Lower leg skin (tissue), 4 donors: Measurements from ENCODE around the gene RASGRP2. TPM values are rescaled to one million over a fixed set of nuclear protein-coding genes. Genes with fewer than 3 reads are reported as not detected.

Experiments used
- DNase-seq, 2 donors: peaks; one replicate each; pipeline ENCODE4 v3.0.0-alpha.2; 2019; ENCODE audit warnings: low spot score in 2 of 2
- H3K4me3 ChIP-seq: fragments of 200-600 bp; sonication (generic); 2 replicates; pipeline ENCODE4 v1.5.1; 2017; ENCODE audit warnings: mild to moderate bottlenecking, low read depth; ENCODE audit not compliant: poor library complexity, severe bottlenecking
- CTCF ChIP-seq, 3 donors: fragments of 450-650 bp; IDR thresholded peaks; one replicate each; pipeline ENCODE4 v1.5.1; 2016; ENCODE audit warnings: antibody characterized with exemption in 3 of 3, mild to moderate bottlenecking in 3 of 3, moderate library complexity in 2 of 3
- POLR2A ChIP-seq, 2 donors: fragments of 450-650 bp; IDR thresholded peaks; one replicate each; pipeline ENCODE4 v1.6.1; 2016 to 2017; ENCODE audit warnings: antibody characterized with exemption in 2 of 2, mild to moderate bottlenecking in 1 of 2, moderate library complexity in 1 of 2
- whole genome bisulfite sequencing, 2 donors: methylation state at CpG; one replicate each; pipeline ENCODE4 v1.1.5; 2018; 5-methylcytosine and 5-hydroxymethylcytosine counted together
- intact Hi-C: fragments of 100-400 bp; cut with DNase I; formaldehyde crosslinking; loops from one replicate; pipeline ENCODE4 v1.15.0; 2023; ENCODE audit warnings: low total_unique reads
- total RNA-seq, 4 donors: library from RNA; depleted of rRNA; stranded (reverse); fragments of >200 nt; gene quantifications; one replicate each; pipeline ENCODE4 v1.1.0, GENCODE V29; 2016

RASGRP2 gene
- total RNA-seq, 4 donors from 2014 or later: 1.1 to 10.0 (median 5.0) TPM

- intact Hi-C loops: no loop called here
- H3K4me3 ChIP-seq: no peak overlapping the region
- WGBS, 2 donors: 42 to 50% methylated on average over 6 to 9 of the region's 9 CpGs
- DNase-seq: no peak
- TF ChIP-seq POLR2A (IDR thresholded peaks at IDR 0.05): no peak
- TF ChIP-seq CTCF (IDR thresholded peaks at IDR 0.05): no peak
Measured at GRCh38 chr11:64726211-64726641, 17.7 kb downstream of the RASGRP2 start.

GRCh38 chr11:64724863-64725532 lies 18.9 kb downstream of the RASGRP2 start:
- peak in 1 of 3 donors; percentile 10 for TF ChIP-seq CTCF (IDR thresholded peaks at IDR 0.05)
- TF ChIP-seq POLR2A (IDR thresholded peaks at IDR 0.05): no peak
- DNase-seq: no peak
- WGBS, 2 donors: 79 to 83% methylated on average over 7 of the region's 7 CpGs
- H3K4me3 ChIP-seq: no peak overlapping the region
- intact Hi-C loops: no loop called here

- intact Hi-C loops: no loop called here
- no peak overlapping the region for H3K4me3 ChIP-seq
- 55 to 64% methylated on average over 8 to 9 of the region's 9 CpGs for WGBS, 2 donors
Measured at GRCh38 chr11:64723907-64724862, 19.8 kb downstream of the RASGRP2 start.

GRCh38 chr11:64723117-64723906 lies 20.6 kb downstream of the RASGRP2 start, which contains the start of gene NRXN2:
NRXN2 (minus strand) TSS chr11:64723197; CDS start chr11:64713699, 9,498 bp downstream.
- peak; percentile 65 to 94 for DNase-seq
- TF ChIP-seq POLR2A (IDR thresholded peaks at IDR 0.05) (no peak), CTCF (IDR thresholded peaks at IDR 0.05) (peak in 1 of 3 donors; percentile 24)
- intact Hi-C loops: no loop called here
- H3K4me3 ChIP-seq: peak within 1 kb of the TSS; percentile 56
- 2 to 5% methylated on average over 17 to 54 of the region's 66 CpGs for WGBS, 2 donors

More at GRCh38 chr11:64723907-64724862, 19.8 kb downstream of the RASGRP2 start:
- no peak for DNase-seq
- no peak for TF ChIP-seq CTCF (IDR thresholded peaks at IDR 0.05)
- TF ChIP-seq POLR2A (IDR thresholded peaks at IDR 0.05): no peak
